SK-N-SH (cell line): Measurements from ENCODE around the gene ALDH3A2.

Experiments
- MXI1 ChIP-seq: IDR thresholded peaks from 2 replicates; pipeline ENCODE4 v1.6.1; 2012; ENCODE audit warnings: mild to moderate bottlenecking, low read depth, low read length, improper control_type of control experiment
- POLR2AphosphoS5 ChIP-seq: IDR thresholded peaks from 2 replicates; pipeline ENCODE4 v1.6.1; 2012; ENCODE audit warnings: low read depth, low read length
- SMC3 ChIP-seq: IDR thresholded peaks from 2 replicates; pipeline ENCODE4 v1.6.1; 2012; ENCODE audit warnings: low read depth, low read length, improper control_type of control experiment
- TAF1 ChIP-seq: IDR thresholded peaks from 2 replicates; pipeline ENCODE4 v1.6.1; 2012; ENCODE audit warnings: low read depth, mild to moderate bottlenecking, low read length, moderate library complexity, borderline replicate concordance
- TCF12 ChIP-seq: IDR thresholded peaks from 2 replicates; pipeline ENCODE4 v1.4.0; 2012
- TEAD4 ChIP-seq: IDR thresholded peaks from 2 replicates; pipeline ENCODE4 v1.4.0; 2012; ENCODE audit warnings: mild to moderate bottlenecking, borderline replicate concordance; ENCODE audit not compliant: insufficient read depth
- YY1 ChIP-seq: IDR thresholded peaks from 2 replicates; pipeline ENCODE4 v1.4.0; 2012; ENCODE audit warnings: low read depth, mild to moderate bottlenecking
- TF ChIP-seq, protein P1 (sequence below): fragments of 200-600 bp; sonication (generic); IDR thresholded peaks from 2 replicates; pipeline ENCODE4 v1.6.1; 2017; ENCODE audit warnings: antibody characterized with exemption, mild to moderate bottlenecking, moderate library complexity

DNA sequence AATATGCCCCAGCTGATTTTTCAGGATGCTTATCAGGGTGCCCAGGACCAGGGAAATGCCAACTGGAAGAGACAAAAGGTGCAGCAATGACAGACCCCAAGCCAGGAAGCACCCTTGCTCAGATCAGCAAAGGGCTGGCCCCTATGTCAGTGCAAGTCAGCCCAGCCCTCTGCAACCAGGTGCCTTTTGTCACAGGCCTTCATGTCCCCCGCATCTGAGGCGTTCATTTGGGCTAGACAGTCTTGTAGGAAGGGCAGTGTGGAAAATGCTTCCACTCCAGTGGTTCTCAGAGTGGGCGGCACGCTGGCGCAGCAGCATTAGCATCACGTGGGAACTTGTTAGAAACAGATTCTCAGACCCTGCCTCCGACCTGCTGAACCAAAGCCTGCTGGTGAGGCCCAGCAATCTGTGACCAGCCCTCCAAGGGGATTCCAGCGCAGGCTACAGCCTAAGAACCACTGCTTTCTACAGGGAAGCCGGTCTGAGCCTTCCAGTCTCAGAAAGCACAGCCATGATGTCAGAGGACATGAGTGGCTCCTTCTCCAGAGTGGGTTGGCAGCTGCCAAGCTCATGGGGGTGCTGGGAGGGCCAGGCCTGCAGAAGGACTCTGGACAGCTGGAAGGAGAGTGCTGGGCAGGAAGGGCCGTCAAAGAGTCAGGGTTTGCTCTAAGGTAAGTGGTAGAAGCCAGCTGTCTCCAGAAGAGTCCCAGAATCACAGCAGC lies 54.7 kb downstream of the ALDH3A2 start:
- TF ChIP-seq TEAD4 = no peak
- TF ChIP-seq, protein P1, sequence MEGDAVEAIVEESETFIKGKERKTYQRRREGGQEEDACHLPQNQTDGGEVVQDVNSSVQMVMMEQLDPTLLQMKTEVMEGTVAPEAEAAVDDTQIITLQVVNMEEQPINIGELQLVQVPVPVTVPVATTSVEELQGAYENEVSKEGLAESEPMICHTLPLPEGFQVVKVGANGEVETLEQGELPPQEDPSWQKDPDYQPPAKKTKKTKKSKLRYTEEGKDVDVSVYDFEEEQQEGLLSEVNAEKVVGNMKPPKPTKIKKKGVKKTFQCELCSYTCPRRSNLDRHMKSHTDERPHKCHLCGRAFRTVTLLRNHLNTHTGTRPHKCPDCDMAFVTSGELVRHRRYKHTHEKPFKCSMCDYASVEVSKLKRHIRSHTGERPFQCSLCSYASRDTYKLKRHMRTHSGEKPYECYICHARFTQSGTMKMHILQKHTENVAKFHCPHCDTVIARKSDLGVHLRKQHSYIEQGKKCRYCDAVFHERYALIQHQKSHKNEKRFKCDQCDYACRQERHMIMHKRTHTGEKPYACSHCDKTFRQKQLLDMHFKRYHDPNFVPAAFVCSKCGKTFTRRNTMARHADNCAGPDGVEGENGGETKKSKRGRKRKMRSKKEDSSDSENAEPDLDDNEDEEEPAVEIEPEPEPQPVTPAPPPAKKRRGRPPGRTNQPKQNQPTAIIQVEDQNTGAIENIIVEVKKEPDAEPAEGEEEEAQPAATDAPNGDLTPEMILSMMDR = no peak
- TF ChIP-seq YY1 = no peak
- no peak for TF ChIP-seq TAF1
- TF ChIP-seq MXI1 = no peak
- TF ChIP-seq POLR2AphosphoS5 = no peak
- TF ChIP-seq TCF12 = no peak
- TF ChIP-seq SMC3 = no peak
